HG03469 (cell line): ENCODE data around the gene SPAAR.
"Not testable (repeated sequence)": the region's sequence is repeated elsewhere in the genome, so short reads cannot be mapped to it uniquely, and the experiment has no call there.

Source experiments
- ATAC-seq: cut with Tn5 transposase; IDR thresholded peaks from one replicate; pipeline ENCODE4 v1.9.1; 2021; ENCODE audit warnings: mild to moderate bottlenecking, moderate library complexity, moderate number of reproducible peaks; ENCODE audit not compliant: unreplicated experiment

SPAAR gene

DNA sequence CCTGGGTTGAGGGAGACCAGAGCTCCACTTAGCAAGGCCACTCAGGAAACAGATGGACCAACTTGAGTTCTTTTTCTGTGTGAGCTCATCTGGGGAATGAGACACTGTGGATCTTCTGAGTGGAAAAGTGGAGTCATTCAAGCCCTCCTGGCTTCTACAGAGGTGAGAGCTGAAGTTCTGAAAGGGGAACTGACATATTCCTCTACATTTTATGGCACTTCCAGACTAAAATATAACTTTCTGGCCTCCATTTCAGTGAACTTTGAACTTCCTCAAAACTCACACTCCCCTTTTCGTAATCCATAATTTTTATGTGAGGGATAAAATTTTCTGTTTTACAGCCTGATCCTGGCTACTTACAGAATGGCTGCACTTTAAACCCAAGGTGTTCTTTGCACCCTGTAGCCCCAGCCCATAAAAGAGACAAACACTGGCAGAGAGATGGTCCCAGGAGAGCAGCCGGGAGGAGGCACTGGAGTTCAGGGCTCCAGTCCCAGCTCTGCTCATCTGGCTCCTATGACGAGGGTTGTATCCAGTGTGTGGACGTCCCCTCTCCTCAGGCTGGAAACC, 10.8 kb downstream of the SPAAR start:
- ATAC-seq, result no peak

DNA sequence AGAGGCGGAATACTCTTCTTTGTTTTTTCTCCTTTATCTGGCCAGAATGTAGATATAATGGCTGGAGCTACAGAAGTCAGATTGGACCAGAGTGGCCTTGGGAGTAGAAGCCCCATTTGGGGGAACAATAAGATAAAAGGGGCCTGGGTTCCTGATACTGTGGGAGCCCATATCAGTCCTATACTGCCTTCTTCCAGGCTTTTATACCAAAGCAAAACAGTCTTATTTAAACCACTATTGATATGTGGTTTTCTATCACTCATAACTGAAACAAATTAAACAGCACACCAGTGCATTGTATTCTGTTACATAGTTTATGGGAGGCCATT, 14.3 kb downstream of the SPAAR start:
- no peak for ATAC-seq

DNA sequence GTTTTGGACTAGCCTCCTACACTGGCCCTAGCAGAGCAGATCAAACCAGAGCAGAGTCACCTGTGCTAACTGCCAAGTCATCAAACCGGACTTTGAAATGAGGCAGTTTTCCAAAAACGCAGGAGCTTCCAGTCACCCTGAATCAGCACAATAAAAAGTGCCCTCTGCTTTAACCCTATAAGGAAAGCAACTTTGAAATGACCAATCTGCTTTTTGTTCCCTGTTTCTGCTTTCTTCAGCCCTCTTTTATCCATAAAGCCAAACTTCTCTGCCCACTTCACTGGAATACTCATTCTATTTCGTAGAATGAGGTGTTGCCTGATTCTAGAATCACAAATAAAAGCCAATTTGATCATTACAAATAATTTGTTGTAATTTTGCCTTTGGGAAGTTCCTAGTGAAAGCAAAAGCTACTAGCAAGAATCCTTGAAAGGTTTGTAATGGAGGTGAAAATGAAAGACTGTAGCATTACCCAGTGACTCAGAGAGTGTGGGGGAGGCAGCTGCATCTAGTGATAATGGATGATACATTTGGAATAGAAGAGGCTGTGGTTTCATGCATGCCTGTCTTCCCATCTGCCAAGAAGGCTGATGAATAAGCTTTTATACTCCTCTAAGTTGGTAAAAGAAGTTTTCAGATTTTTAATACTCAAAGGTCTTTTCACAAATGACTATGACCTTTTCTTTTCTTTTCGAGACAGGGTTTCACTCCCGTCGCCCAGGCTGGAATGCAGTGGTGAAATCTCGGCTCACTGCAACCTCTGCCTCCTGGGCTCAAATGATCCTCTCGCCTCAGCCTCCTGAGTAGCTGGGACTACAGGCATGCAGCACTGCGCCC, 14.9 kb downstream of the SPAAR start:
- no peak for ATAC-seq

DNA sequence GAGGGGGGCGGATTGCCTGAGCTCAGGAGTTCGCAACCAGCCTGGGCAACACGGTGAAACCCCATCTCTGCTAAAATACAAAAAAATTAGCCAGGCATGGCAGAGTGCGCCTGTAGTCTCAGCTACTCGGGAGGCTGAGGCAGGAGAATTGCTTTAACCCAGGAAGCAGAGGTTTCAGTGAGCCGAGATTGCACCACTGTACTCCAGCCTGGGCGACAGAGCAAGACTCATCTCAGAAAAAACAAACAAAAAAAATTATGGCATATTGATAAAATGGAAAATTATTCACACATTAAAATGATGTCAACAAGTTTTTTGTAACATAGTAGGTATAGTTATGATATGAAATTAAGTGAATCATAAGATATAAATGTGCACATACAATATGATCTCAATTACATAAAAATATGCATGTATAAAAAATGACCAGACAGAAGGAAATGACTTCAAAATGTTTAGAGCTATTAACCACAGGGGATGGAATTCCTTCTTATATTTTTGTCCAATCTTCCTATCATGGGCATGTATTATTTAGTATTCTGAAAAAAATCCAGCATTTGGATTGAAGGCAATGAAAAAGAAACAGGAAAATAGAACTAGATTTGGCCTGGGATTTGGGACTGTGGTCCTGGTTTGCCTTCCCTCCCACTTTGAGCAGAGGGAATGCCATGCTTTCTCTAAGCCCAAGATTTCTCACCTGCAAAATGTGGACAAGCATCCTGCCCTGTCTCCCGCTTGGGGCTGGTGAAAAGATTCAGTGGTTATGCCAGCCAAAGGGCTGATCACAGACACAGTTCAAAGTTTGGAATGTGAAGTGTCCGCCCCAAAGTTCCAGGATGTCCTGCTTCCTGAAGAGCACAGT, 19.5 kb downstream of the SPAAR start:
- no peak for ATAC-seq

DNA sequence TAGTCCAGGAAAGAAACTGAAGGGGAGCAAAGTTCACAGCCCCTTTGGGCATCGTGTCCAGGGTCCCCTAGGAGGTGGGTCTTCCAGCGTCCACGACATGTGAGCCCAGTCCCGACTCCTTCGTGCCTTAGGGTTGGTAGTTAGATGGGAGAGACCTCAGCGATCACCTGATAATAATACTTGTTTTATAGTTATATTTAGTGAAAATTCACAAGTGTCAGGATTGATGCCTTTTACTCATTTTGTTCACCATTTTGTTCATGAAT, 20.1 kb downstream of the SPAAR start:
- ATAC-seq, result no peak

DNA sequence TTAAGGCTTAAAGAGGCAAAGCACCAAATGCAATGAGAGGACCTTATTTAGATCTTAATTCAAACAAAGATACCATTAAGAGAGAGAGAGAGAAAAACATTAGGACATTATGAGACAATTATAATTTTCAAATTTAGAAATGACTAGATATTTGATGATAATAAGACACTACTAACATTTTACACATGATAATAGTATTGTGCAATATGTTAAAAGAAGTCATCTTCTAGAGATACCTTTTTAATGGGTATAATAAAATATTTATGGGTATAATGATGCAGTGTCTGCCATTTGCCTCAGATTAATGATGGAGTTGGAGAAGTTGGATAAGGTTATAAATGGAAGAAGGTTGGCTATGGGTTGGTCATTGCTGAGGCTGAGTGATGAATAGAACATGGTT, 21.2 kb downstream of the SPAAR start:
- ATAC-seq, result no peak

DNA sequence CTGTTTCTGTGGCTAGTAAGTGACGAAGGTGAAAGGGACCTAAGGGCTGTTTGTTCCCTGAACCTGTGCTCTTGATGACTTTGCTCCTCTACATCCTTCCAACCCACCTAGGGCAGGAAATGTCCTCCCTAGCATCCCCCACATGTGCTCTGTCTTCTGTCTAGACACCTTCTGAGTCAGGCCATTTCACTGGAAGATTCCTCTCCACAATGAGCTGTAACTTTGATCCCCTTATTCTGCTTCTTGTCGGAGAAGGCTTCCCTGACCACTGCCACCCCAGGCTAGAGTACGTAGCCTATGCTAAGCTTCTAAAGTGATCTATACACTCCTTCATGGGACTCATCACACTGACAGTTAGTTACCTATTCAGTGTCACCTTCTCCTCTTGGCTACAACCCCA, 21.7 kb downstream of the SPAAR start:
- no peak for ATAC-seq

DNA sequence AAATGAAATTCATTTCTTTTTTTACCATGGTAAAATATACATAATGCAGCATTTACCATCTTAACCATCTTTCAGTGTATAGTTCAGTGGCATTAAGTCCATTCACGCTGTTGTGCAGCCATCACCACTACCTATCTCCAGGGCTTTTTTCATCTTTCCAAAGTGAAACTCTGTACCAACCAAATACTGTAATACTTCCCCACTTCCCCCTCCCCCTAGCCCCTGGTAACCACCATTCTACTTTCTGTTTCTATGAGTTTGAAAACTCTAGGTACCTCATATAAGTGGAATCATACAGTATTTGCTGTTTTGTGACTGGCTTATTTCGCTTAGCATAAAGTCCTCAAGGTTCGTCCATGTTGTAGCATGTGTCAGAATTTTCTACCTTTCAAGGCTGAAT, 23.4 kb downstream of the SPAAR start:
- no peak for ATAC-seq

DNA sequence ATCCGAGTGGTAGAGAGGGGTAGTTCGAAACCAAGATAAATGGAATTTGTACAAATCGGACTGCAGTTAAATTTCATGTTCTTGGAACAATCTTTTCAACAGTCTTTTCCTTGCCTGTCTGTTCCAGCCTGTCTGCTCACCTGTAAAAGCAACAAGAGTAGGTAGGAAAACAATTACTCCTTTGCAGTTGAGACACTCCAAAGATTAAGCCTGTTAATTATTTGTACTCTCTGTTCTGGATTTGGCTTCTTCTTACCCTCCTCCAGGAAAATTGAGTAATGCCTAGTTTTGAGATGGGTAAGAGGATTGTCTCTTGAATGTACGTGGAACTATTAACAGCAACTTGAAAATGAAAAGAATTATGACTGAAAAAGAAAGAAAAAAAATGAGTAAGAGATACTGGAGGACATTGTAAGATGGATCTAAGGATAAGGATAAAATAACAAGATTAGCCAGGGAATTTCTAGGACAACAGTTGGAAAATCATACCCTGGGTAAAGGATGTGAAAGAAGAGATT, 24.3 kb downstream of the SPAAR start:
- no peak for ATAC-seq

DNA sequence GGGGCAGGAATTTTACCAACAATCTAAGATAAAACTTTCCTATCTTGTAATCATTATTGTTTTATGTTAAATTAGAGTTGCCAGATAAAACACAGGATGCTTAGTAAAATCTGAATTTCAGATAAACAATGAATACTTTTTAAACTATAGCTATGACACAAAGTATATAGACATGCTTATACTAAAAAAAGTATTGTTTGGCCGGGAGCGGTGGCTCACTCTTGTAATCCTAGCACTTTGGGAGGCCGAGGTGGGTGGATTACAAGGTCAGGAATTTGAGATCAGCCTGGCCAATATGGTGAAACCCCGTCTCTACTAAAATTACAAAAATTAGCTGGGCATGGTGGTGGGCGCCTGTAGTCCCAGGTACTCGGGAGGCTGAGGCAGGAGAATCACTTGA, 24.8 kb downstream of the SPAAR start:
- ATAC-seq, result not testable (repeated sequence)

DNA sequence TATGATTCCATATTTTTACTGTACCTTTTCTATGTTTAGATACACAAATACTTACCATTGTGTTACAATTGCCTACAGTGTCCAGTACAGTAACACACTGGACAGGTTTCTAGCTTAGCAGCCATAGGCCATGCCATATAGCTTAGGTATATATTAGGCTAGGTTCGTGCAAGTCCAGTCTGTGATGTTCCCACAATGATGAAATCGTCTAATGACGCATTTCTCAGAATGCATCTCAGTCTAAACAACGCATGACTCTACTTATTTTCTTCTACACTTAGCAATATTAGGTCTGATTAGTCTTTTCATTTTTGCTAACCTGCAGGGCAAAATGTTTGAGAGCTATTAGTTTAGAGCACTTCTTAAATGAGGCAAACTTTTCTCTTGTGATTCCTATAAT, 26.0 kb downstream of the SPAAR start:
- no peak for ATAC-seq

DNA sequence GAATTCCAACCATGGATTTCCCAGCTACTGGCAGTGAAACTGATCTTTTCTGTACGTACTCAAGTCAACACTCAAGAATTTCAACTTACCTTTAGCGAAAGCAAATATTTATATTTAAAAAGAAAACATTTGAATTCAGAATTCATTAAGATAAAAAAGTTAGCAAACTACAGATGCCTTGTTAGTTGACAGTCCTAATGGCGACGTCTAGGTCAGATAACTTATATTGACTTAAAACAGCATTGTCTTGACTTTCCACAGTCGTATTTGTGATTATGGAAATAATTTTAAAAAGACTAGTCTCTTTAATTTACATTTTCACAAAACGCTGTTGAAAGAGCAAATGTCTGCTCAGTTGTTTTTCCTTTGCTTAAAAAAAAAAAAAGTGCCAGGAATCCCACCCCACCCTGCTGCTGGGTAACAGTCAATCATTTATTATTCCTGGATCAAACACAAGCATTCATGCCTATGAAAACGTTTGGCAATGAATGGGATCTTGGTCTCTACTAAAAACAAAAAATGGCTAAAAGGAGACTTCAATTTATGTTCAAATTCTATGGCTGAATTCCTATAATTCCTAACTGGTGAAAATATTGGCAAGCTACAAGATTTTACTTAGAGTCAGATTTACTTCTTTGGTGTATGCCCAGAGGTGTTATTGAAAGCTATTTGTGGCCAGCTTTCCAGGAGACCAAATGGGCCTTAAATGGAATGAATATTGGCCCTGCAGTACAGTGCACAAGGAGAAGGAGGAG, 26.6 kb downstream of the SPAAR start:
- no peak for ATAC-seq

DNA sequence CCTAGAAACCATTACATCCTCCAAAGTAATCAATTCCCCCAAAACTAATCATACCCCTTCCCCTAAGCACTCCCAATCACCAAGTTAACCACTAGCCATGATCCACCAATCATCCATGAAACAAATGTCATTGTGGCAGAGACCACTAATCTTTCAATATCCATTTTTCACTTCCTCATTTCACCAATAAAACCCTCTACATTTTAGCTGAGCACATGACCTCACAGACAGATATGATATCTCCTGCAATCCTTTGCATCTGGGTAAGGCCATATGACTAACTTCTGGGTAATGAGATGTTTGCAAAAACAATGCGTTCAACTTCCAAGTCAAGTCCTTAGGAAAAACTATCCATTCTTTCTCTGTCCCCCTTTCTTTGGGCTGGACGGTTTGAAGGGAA, 27.9 kb downstream of the SPAAR start:
- ATAC-seq, result no peak

DNA sequence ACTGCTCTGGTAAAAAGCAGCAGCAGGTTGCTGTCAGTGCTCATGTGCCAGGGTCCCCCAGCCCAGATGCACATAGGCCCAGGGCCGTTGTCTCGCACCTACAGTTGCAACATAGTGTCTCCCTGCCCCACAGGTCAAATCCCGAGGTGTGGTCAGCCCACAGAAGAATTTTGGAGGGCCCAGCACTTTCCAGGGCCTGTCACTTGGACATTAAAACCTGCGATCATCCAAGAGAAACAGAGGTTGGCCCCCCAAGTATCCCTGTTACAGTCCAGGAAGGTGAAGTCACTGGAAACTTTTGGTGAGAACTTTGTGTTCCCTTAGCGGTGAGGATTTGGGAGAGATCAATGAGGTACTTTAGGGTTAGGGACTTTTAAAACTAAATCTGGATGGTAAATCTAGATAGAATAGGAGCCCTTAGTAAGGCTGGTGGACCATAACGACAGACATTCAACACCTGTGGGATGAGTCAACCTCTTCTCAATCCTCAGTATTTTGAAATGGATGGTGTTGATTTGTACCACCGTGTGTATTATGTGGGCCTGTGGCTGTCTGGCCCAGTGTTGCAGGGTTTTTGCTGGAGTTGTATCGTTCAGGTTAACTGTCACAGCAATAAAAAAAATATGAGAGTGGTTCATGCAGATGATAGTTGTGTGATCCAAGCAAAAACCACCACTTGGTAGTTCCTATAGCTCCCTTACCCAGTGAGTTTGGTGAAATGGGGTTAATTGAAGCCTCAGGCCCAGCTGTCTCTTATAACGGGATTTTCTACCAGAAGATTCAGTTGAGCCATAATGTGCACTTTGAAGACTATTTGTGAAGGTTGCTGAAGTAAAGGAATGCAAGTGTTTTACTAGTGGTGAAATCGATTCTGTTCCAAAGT, 29.4 kb downstream of the SPAAR start:
- no peak for ATAC-seq

DNA sequence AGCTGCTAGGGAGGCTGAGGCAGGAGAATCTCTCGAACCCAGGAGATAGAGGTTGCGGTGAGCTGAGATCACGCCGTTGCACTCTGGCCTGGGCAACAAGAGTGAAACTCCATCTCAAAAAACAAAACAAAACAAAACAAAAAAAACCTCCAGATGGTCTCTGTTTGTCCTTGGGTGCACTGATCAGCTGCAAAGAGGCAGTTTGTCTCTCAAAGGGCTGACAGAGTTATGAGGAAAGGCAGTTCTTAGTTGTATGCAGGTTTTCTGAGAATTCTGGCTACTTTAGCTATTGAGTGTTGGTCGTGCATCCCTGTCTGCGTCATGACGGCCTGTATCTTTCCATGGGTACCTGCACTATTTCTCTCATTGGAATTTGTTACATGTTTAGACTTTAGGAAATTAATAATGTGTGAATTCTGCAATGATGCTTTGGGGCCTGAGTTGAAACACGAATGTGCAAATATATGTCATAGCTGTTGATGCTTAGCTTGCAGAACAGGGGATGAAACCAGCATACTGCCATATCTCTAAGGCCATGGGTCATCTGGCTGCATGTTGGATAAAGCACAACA, 30.5 kb downstream of the SPAAR start:
- ATAC-seq, result no peak

DNA sequence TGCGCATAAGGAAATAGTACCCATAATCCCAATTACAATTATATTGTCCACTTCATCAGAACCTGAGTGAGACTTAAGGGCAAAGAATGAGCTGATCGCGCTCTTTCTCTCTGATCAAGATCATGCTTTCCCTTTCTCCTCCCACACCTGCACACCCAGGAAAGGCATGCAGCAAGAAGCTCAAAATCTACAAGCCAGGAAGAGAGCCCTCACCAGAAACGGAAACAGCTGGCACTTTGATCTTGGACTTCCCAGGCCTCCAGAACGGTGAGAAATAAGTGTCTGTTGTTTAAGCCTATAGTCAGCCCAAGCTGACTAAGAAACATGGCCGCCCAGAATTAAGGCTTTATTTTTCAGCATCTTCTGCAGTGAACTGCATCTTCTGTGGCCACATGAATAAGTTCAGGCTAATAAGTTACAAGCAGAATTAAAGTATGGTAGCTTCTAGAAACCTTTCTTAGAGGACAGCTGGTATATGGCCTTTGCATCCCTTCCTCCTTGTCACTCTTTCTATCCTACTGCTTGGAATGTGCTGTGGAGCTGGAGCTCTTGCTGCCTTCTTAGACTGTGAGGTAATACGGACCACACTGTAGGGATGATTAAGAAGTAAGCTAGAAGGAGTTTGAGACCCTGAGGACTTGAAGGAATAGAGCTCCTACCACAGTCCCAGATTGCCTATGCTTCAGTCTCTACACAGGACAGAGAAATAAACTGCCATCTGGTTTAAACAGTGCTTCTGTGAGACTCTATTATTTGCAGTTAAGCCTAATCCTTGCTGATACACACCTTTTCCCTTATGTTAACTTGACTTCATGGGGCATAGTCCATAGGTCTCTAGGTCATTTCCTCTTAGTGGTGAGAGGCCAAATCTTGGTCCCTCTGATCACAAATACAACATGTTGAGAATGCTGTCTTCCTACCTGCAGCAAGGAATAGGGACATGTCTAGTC, 31.4 kb downstream of the SPAAR start:
- no peak for ATAC-seq

DNA sequence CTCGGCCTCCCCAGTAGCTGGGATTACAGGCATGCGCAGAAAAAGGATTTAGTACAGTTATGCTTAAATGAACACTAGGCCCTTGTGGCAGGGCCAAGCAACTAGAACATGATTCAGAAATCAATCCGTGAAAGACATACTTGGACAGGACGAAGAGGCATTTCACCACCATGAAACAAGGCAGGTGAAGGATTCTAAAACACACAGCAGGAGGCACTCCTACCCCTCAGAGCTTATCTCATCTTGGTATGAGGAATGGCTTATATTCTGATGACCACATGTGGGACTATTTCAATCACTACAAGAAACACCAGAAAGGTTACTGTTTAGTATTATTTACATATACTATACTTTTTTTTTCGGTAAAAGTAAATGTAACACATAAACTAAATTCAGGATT, 33.0 kb downstream of the SPAAR start:
- no peak for ATAC-seq

DNA sequence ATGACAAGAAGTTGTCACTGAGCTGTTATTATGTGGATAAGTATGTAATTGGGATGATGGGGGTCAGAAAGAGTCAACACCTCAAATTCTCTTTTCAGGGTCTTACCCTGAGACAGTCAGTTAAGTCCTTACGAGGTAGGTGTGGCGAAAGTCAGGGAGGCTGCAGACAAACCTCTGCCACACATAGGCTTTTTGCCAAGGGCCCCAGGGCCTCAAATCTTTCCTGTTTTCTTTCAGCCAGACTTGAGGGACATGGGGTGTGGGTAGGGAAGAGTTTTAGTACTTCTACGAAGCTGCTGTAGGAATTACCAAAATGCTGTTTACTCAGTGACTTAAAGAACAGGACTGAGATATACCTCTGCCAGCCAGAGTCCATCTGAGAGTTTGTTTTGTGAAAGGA, 34.9 kb downstream of the SPAAR start:
- no peak for ATAC-seq

DNA sequence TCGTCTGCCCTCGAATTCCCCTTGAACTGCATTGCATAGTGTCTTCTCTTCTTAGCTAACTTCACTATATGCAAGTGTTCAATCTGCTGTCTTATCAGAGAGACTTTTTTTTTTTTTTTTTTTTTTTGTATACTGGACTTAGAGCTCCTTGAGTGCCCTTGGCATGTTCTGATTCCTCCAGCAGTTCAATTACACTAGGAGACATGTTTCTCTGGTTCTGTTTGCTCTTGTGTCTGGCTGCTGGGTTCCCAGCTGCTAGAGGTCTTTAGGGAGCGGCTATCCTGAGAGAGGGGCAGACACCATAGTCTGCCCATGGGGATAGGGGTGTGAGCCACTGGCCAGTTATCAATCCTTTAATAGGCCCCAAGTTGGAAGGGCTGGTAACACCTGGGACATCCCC, 35.6 kb downstream of the SPAAR start:
- no peak for ATAC-seq
